Measurements from ENCODE around the gene ATP8A2. TPM values are rescaled to one million over a fixed set of nuclear protein-coding genes. Genes with fewer than 3 reads are reported as not detected.

ATP8A2 gene
- polyA plus RNA-seq, 3 donors = not detected

DNA sequence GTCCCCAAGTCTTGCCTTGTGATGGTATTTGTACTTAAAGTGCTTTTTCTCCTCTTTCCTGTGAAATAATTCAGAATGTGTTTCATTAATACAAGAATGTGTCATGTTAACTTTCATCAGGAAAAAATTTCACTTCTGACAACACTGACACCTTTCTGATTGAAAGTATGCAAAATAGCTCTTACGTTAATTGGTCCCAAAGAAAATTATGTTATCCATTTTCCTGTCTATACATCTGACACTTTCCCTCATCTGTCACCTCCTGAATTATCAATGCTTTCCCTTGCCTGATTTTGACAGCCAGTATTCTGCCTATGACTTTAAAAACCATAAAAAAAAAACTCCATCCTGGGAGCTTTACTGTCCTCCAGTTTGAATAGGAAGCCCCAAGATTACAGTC, 336.5 kb downstream of the ATP8A2 start:
- no peak overlapping the region for H3K4me3 Mint-ChIP-seq
- Histone ChIP-seq H4K20me1 (ENCODE audit: insufficient read depth, low read length) (no peaks in the 10 kb centered on the region), H3K4me3 (replicated peaks in 1 of 3; ENCODE audit: low read depth in 2 of 3, low read length in 3 of 3) (no peak overlapping the region), H3K79me2 (ENCODE audit: insufficient read depth, low read length) (no peaks in the 10 kb centered on the region), H3K36me3 (replicated peaks in 1 of 2; ENCODE audit: control insufficient read depth in 1 of 2, insufficient read depth in 2 of 2, low read length in 2 of 2) (no peaks in the 10 kb centered on the region), H3K27me3 (ENCODE audit: control insufficient read depth in 2 of 2, insufficient read depth in 2 of 2, low read length in 2 of 2) (no peaks in the 10 kb centered on the region), H3K9ac (ENCODE audit: insufficient read depth, low read length, poor library complexity, severe bottlenecking) (no peak overlapping the region), H2AFZ (ENCODE audit: insufficient read depth, low read depth, low read length, poor library complexity, severe bottlenecking) (no peak overlapping the region), H3K9me3 (replicated peaks in 1 of 2; ENCODE audit: control insufficient read depth in 1 of 2, insufficient read depth in 1 of 2, low read length in 2 of 2) (peaks cover 0 to 3% of the 10 kb centered on the region in 2 donors), H3K27ac (ENCODE audit: low read depth in 1 of 2, low read length in 2 of 2) (no peak overlapping the region), H3K4me2 (replicated peaks; ENCODE audit: extremely low read depth, low read length, poor library complexity, severe bottlenecking) (no peak overlapping the region), H3K4me1 (ENCODE audit: control insufficient read depth in 1 of 2, insufficient read depth in 2 of 2, low read length in 2 of 2) (no peaks in the 10 kb centered on the region)
- WGBS (ENCODE audit: insufficient coverage) = 100% methylated on average over 1 of the region's 1 CpG
- H3K27me3 Mint-ChIP-seq (ENCODE audit: low read depth in 3 of 3) = peaks cover 0 to 2% (median 1%) of the 10 kb centered on the region in 3 donors
- H3K36me3 Mint-ChIP-seq = no peaks in the 10 kb centered on the region
- H3K9me3 Mint-ChIP-seq = peaks cover 0 to 2% (median 0%) of the 10 kb centered on the region in 7 donors
- no peak overlapping the region for H3K27ac Mint-ChIP-seq
- DNase-seq = no peak
- no peaks in the 10 kb centered on the region for H3K4me1 Mint-ChIP-seq
- intact Hi-C loops (cut with micrococcal nuclease) = no loop called here
- TF ChIP-seq CTCF (IDR thresholded peaks at IDR 0.05) = no peak

DNA sequence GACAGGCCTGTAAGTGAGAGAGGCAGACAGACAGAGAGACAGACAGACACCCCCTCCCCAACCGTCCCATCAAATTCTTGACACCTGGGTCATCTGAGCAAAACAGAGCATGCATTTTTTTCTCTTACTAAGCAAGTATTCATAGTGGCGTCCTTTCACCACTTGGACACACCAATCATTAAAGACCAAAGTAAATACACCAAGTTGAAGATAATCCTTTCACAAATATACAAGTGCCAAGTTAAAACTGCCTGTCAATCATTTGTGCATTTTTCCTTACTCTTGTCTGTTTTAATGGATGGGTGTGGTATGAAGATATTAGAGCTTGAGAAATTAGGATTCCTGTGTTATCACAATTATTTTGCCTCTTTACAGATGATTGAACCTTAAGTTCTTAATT, 337.3 kb downstream of the ATP8A2 start:
- Histone ChIP-seq H3K36me3 (replicated peaks in 1 of 2; ENCODE audit: control insufficient read depth in 1 of 2, insufficient read depth in 2 of 2, low read length in 2 of 2) (no peaks in the 10 kb centered on the region), H3K4me1 (ENCODE audit: control insufficient read depth in 1 of 2, insufficient read depth in 2 of 2, low read length in 2 of 2) (no peaks in the 10 kb centered on the region), H3K4me3 (replicated peaks in 1 of 3; ENCODE audit: low read depth in 2 of 3, low read length in 3 of 3) (no peak overlapping the region), H3K4me2 (replicated peaks; ENCODE audit: extremely low read depth, low read length, poor library complexity, severe bottlenecking) (no peak overlapping the region), H3K9ac (ENCODE audit: insufficient read depth, low read length, poor library complexity, severe bottlenecking) (no peak overlapping the region), H3K27me3 (ENCODE audit: control insufficient read depth in 2 of 2, insufficient read depth in 2 of 2, low read length in 2 of 2) (no peaks in the 10 kb centered on the region), H3K27ac (ENCODE audit: low read depth in 1 of 2, low read length in 2 of 2) (no peak overlapping the region), H4K20me1 (ENCODE audit: insufficient read depth, low read length) (no peaks in the 10 kb centered on the region), H2AFZ (ENCODE audit: insufficient read depth, low read depth, low read length, poor library complexity, severe bottlenecking) (no peak overlapping the region), H3K79me2 (ENCODE audit: insufficient read depth, low read length) (no peaks in the 10 kb centered on the region), H3K9me3 (replicated peaks in 1 of 2; ENCODE audit: control insufficient read depth in 1 of 2, insufficient read depth in 1 of 2, low read length in 2 of 2) (peaks cover 0 to 3% of the 10 kb centered on the region in 2 donors)
- Mint-ChIP-seq H3K9me3 (peaks cover 0 to 2% (median 0%) of the 10 kb centered on the region in 7 donors), H3K36me3 (no peaks in the 10 kb centered on the region), H3K27me3 (ENCODE audit: low read depth in 3 of 3) (peaks cover 0 to 2% (median 1%) of the 10 kb centered on the region in 3 donors), H3K27ac (no peak overlapping the region), H3K4me3 (no peak overlapping the region), H3K4me1 (no peaks in the 10 kb centered on the region)
- DNase-seq = no peak
- WGBS (ENCODE audit: insufficient coverage) = 100% methylated on average over 1 of the region's 2 CpGs
- intact Hi-C loops (cut with micrococcal nuclease) = no loop called here
- TF ChIP-seq CTCF (IDR thresholded peaks at IDR 0.05) = no peak

All from CD14-positive monocyte (primary cell).